22Rv1 (cell line): ENCODE results near the gene JADE2.

Experiments
- H3K27ac ChIP-seq: fragments of 450-650 bp; 2 replicates; pipeline ENCODE4 v1.5.1; 2017
- CTCF ChIP-seq: fragments of 450-650 bp; IDR thresholded peaks from 2 replicates; pipeline ENCODE4 v1.5.1; 2017; ENCODE audit warnings: mild to moderate bottlenecking
- ZFX ChIP-seq: fragments of 450-650 bp; IDR thresholded peaks from 2 replicates; pipeline ENCODE4 v1.6.1; 2017; ENCODE audit warnings: antibody characterized with exemption, borderline replicate concordance

JADE2 gene

DNA sequence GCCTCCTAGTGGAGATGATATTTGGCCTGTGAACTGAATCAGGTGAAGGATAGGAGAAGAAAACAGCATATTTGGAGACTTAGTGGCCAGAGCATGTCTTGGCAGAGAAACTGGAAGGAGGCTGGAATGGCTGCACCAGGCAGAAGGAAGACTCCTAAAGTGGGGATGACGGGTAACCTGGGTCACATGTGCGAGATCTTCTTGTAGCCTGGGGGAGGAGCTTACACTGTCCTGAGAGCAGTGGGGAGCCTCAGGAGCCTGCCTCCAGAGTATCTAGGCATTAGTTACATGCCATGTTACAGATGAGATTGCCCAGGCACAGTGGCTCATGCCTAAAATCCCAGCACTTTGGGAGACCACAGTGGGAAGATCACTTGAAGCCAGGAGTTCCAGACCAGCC is 49.8 kb downstream of the JADE2 start:
- H3K27ac ChIP-seq: no peak overlapping the region
- TF ChIP-seq ZFX: no peak
- TF ChIP-seq CTCF: no peak

DNA sequence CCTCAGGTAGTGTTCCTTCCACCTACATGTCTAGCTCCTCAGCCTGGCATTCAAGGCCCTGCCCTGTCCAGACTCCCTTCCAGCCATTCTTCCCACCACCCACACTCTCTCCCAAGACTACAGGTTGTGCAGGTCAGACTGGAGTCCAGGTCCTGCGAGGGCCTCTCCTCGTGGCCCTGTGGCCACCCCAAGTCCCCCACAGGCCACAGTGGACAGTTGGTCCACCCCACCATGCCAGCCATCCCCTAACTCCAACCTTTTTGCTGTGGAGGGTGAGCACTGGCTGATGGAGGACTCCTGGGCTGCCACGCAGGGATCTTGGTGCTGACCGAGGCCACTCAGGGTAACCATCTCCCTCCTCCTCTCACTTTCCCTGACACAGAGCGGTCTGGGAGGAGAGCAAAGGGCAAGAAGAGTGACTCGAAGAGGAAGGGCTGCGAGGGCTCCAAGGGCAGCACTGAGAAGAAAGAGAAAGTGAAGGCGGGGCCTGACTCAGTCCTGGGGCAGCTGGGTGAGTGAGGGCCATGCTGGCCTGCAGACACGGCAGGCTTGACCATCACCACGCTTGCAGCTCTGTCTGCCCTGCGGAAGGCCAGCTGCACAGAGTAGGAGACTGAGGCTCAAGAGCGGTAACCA is 51.0 kb downstream of the JADE2 start:
- TF ChIP-seq ZFX: no peak
- no peak for TF ChIP-seq CTCF
- no peak overlapping the region for H3K27ac ChIP-seq

DNA sequence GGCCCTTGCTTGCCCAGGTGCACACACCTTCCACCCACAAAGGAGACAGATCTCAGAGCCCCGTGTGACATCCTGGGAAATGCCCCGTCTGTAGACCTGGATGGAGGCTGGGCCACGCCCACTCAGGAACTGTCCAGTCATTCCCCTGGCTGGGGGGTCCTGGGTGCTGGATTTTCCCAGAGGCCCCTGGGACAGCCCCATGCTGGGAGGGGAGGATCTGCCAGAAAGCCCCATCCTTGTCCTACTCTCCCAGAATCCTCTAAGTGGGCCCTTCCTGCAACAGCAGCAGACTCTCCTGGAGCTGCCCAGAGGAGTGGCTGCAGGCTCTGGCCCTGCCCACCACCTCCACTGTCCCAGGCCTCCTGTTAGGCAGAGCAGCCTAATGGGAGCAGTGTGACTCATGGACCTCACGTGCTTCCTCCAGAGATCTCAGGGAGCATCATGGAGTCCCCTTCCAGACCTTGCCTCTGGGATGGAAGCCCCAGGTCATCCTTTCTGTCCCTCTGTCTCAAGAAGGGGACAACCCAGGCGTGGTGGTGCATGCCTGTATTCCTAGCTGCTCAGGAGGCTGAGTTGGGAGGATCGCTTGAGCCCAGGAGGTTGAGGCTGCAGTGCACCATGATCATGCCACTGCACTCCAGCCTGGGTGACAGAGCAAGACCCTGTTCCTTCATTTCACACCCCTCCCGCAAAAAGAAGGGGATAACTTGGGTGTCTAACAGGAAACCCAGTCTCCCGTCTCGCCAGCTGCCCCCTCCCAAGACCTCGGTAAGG is 51.7 kb downstream of the JADE2 start:
- no peak for TF ChIP-seq CTCF
- no peak for TF ChIP-seq ZFX
- no peak overlapping the region for H3K27ac ChIP-seq

GRCh38 chr5:134577796-134578577 is 52.5 kb downstream of the JADE2 start:
- no peak overlapping the region for H3K27ac ChIP-seq
- TF ChIP-seq CTCF (peak; percentile 92), ZFX (no peak)

GRCh38 chr5:134578578-134579283 is 53.3 kb downstream of the JADE2 start:
- H3K27ac ChIP-seq: no peak overlapping the region
- TF ChIP-seq CTCF (no peak), ZFX (no peak)

DNA sequence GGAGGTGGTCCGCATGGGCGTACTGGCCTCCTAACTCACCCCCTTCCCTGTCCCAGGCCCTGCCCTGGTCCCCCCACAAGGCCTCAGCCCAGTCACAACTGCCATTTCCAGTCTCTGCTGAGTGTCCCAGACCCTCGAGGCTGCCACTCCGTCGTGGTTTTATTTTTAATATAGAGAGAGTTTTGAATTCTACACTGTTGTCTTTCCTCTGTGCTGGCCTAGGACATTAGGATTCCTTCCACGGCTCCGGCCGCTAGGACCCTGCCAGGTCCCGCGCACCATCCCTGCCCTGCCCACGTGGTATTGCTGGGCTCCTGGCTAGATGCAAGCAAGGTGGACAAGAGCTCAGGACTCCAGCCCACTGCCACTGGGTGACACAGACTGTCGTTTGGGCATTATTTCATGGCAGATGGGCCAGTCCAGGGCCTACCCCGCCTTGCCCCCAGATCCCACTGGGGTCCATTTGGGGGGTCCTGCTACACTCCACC is 53.9 kb downstream of the JADE2 start:
- TF ChIP-seq CTCF (no peak), ZFX (no peak)

More for the DNA sequence above, 53.9 kb downstream of the JADE2 start:
- H3K27ac ChIP-seq: no peak overlapping the region
